ENCODE results near the gene PTPRK.

PTPRK gene

GRCh38 chr6:128521282-128521632, 858 bp upstream of the PTPRK start:
- ATAC-seq: no peak
- no peak for TF ChIP-seq ESRRG (CRISPR knock-in tag; IDR thresholded peaks at IDR 0.05)
- TF ChIP-seq TSHZ2 (CRISPR knock-in tag; IDR thresholded peaks at IDR 0.05): no peak
- TF ChIP-seq RARB (CRISPR knock-in tag; IDR thresholded peaks at IDR 0.05): no peak
- TF ChIP-seq ZNF565 (CRISPR knock-in tag; conservative IDR thresholded peaks at IDR 0.05; ENCODE audit: low read depth): no peak
- no peak for TF ChIP-seq TCF4 (CRISPR knock-in tag; IDR thresholded peaks at IDR 0.05; ENCODE audit: borderline replicate concordance)
- no peak for TF ChIP-seq ARNTL (CRISPR knock-in tag; IDR thresholded peaks at IDR 0.05; ENCODE audit: borderline replicate concordance, low read depth)
- TF ChIP-seq ZNF70 (CRISPR knock-in tag; IDR thresholded peaks at IDR 0.05): no peak
- no peak for TF ChIP-seq CSDC2 (CRISPR knock-in tag; IDR thresholded peaks at IDR 0.05)
- TF ChIP-seq TOX (CRISPR knock-in tag; IDR thresholded peaks at IDR 0.05; ENCODE audit: borderline replicate concordance): no peak
- TF ChIP-seq ZFP30 (CRISPR knock-in tag; IDR thresholded peaks at IDR 0.05): no peak
- no peak for TF ChIP-seq CREB5 (CRISPR knock-in tag; IDR thresholded peaks at IDR 0.05; ENCODE audit: low read depth)
- no peak for TF ChIP-seq ZFP3 (CRISPR knock-in tag; IDR thresholded peaks at IDR 0.05)
- TF ChIP-seq ISL1 (CRISPR knock-in tag; IDR thresholded peaks at IDR 0.05): no peak
- no peak for TF ChIP-seq BACH2 (CRISPR knock-in tag; IDR thresholded peaks at IDR 0.05; ENCODE audit: borderline replicate concordance)

GRCh38 chr6:128519931-128520435, 416 bp downstream of the PTPRK start:
- TF ChIP-seq RARB (CRISPR knock-in tag; IDR thresholded peaks at IDR 0.05) (no peak), ZNF70 (CRISPR knock-in tag; IDR thresholded peaks at IDR 0.05) (no peak), ZNF565 (CRISPR knock-in tag; conservative IDR thresholded peaks at IDR 0.05; ENCODE audit: low read depth) (no peak), ZFP3 (CRISPR knock-in tag; IDR thresholded peaks at IDR 0.05) (no peak), PATZ1 (CRISPR knock-in tag; IDR thresholded peaks at IDR 0.05; ENCODE audit: borderline replicate concordance) (no peak), CSDC2 (CRISPR knock-in tag; IDR thresholded peaks at IDR 0.05) (no peak), TOX (CRISPR knock-in tag; IDR thresholded peaks at IDR 0.05; ENCODE audit: borderline replicate concordance) (no peak), CREB5 (CRISPR knock-in tag; IDR thresholded peaks at IDR 0.05; ENCODE audit: low read depth) (no peak), ZC3H10 (CRISPR knock-in tag; IDR thresholded peaks at IDR 0.05) (no peak), ZNF8 (CRISPR knock-in tag; IDR thresholded peaks at IDR 0.05) (no peak)
- peak; percentile 60 for ATAC-seq

GRCh38 chr6:128519132-128519930, 1.1 kb downstream of the PTPRK start:
- peak; percentile 55 for ATAC-seq
- no peak for TF ChIP-seq ZNF565 (CRISPR knock-in tag; conservative IDR thresholded peaks at IDR 0.05; ENCODE audit: low read depth)
- TF ChIP-seq CREB5 (CRISPR knock-in tag; IDR thresholded peaks at IDR 0.05; ENCODE audit: low read depth): no peak
- TF ChIP-seq ZC3H10 (CRISPR knock-in tag; IDR thresholded peaks at IDR 0.05): no peak
- no peak for TF ChIP-seq ISL1 (CRISPR knock-in tag; IDR thresholded peaks at IDR 0.05)
- no peak for TF ChIP-seq POU6F1 (CRISPR knock-in tag; IDR thresholded peaks at IDR 0.05; ENCODE audit: borderline replicate concordance, low read depth)
- TF ChIP-seq ZFP30 (CRISPR knock-in tag; IDR thresholded peaks at IDR 0.05): no peak
- TF ChIP-seq ARNTL (CRISPR knock-in tag; IDR thresholded peaks at IDR 0.05; ENCODE audit: borderline replicate concordance, low read depth): no peak

Data from SK-N-SH treated with all-trans-retinoic acid at 6 μM for 48 hours (cell line).